ENCODE results near the gene HYAL1.

The HYAL1 gene

GRCh38 chr3:50258029-50258680 lies 45.2 kb downstream of the HYAL1 start:
- no peak for DNase-seq

- no peak for DNase-seq
Observed at GRCh38 chr3:50256978-50257890, 46.1 kb downstream of the HYAL1 start.

DNA sequence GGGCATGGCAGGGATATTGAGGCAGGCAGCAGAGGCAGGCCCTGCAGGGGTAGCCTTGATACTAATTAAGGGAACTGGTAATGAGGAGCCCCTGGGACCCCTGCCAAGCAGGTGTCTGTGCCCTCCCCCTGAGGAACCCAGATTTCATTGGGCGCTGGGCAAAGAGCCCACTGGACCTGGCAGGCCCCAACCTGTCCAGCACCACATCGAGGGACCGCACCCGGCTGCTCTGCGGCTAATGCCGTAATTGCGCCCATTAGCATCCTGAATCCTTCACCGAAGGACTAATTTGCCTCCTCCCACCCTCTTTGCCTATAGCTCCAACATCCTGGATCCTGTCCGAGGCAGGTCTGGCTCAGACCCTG lies 48.1 kb downstream of the HYAL1 start:
- DNase-seq = no peak

- DNase-seq = no peak
Observed at GRCh38 chr3:50254577-50255250, 48.7 kb downstream of the HYAL1 start.

- no peak for DNase-seq
Observed at GRCh38 chr3:50251220-50251619, 52.2 kb downstream of the HYAL1 start.

DNA sequence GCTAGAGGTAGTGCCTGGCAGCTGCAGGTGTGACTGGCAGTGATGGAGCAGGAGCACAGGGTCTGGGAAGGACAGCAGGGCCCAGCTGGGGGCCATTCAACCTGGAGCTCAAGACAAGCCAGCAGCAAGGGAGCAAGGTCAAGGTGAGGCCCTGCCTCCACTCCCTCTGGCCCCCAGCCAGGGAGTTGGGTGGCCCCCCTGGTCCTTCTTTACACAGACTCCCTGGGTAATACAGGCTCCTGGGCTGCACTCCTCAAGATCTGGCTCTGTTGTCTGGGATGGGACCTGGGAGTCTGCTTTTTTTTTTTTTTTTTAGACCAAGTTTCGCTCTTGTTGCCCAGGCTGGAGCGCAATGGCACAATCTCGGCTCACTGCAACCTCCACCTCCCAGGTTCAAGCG lies 52.9 kb downstream of the HYAL1 start:
- DNase-seq = no peak

All from left hindlimb (tissue), 1 donor.